ENCODE measurements around the gene ARPC5. TPM values are rescaled to one million over a fixed set of nuclear protein-coding genes. Genes with fewer than 3 reads are reported as not detected.

The ARPC5 gene
- total RNA-seq, 1 donor from 2014 or later, result 123 TPM

DNA sequence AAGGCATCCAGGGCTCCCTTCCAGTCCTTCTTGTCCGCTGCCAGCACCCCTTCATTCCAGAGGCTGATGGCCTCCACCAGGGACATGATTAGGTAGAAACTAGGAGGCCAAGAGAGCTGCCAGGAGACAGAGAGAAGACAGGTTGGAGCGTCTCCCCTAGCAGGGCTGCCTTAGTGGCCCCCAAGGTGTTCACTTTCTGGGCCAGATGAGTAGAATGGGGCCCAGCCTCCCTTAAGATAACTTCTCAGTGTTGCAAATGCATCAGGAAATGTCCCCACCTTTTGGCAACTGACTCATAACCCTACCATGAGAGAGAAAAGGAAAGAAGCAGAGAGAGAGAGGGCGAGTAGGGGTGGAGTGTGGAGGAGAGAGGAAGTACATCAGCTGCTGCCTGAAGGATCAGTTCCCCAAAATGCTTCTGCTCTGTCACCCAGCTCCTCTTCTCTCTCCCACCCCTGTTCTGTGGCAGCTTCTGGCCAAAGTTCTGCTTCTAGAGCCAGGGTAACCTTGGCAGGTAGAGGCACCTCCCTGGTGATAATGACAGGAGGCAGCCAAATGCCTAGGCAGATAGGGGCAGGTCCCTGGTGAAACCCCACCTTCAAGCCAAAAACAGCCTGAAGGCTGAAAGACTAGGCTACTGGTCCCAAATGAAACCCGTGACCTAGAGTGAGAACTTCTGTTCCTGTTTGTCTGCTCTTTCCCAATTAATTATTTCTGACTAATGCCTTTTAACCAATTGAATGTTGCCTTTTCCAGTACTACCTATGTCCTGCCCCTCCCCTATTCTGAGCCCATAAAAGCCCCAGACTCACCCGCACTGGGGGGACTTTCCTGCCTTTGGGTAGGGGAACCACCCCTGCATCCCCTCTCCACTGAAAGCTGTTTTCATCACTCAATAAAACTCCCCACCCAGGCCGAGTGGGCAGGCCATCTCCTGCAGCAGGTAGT lies 45.1 kb downstream of the ARPC5 start, which contains the start of gene NCF2:
Gene NCF2 (minus strand): TSS at position 216 of the 948 bp plus-strand sequence. CDS start 130 bp downstream, at position 86.
- no peak for DNase-seq (ENCODE audit: low spot score in 2 of 2)
- FAIRE-seq, result no peak

DNA sequence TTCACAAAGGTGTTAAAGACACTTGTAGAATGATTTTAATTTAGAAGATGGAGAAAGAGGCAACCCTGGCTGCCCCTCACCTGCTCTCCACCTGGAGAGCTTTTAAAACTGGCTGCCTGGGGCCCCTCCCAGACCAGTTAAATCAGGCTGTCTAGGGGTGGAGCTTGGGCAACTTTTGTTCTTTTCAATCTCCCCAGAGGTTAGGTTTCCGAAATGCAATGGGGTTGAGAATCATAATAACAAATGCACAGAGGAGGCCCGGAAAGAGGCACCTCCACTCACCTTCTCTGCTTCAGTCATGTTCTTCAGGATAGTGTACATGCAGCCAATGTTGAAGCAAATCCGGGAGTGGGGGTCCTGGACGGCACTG lies 45.7 kb downstream of the ARPC5 start:
- no peak for FAIRE-seq
- DNase-seq (ENCODE audit: low spot score in 2 of 2), result no peak

DNA sequence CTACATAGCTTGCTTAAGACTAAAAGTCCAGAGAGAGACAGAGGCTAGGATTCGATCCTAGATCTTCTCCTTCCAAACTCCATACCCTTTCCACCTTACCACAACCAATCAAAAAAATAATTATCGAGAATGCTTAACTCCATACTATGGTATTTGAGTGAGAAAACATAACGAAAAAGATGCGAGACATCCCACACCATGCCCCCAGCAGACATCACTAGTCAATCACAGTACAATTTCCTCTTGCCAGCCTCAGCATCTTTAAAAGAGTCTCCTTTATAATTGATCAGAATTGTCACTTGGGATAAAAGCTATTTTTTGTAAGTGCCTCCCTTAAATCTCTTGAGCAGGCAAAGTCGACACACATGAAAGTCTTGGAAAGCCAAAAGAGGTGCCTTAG lies 46.2 kb downstream of the ARPC5 start:
- no peak for FAIRE-seq

GRCh38 chr1:183588827-183589226 lies 46.8 kb downstream of the ARPC5 start:
- DNase-seq (ENCODE audit: low spot score in 2 of 2) (no peak), FAIRE-seq (no peak)

More for the DNA sequence above, 46.2 kb downstream of the ARPC5 start:
- DNase-seq (ENCODE audit: low spot score in 2 of 2), result no peak

DNA sequence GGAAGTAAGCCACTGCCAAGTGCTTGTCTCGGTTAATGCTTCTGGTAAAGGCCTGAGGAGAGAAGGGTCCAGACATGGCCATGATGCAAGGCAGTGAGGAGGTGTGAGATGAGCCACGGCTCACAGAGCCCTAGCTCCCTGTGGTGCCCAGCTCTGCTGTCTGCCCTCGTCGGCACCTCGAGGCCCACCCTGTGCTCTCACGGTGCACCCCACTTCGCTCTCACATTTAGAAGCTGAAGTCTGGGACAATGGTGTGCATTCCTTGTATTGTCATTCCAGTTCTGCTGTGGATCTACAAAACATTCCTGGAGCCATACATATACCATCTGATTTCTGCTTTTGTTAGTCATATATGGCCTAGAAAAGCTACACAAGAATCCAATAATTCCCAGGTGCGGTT lies 48.7 kb downstream of the ARPC5 start:
- DNase-seq (ENCODE audit: low spot score in 2 of 2) (no peak), FAIRE-seq (no peak)

DNA sequence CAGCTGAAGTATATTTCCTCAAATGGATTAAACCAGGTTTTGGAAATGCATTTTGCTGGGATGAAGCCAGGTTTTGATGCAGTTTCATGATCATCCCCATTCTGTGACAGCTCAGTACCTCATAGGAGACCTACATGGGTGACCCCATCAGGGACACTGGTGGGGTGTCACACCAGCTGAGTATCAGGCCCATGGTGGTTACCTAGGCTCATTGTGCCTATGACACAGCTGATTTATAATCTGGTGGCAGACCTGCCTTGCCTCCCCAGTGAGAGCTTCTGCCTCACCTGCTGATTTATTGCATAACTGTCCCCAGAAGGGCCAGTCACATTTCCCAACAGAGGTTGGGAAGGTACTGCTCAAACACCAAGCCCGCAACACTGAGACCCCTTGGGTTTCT lies 49.1 kb downstream of the ARPC5 start:
- FAIRE-seq (no peak), DNase-seq (ENCODE audit: low spot score in 2 of 2) (no peak)

DNA sequence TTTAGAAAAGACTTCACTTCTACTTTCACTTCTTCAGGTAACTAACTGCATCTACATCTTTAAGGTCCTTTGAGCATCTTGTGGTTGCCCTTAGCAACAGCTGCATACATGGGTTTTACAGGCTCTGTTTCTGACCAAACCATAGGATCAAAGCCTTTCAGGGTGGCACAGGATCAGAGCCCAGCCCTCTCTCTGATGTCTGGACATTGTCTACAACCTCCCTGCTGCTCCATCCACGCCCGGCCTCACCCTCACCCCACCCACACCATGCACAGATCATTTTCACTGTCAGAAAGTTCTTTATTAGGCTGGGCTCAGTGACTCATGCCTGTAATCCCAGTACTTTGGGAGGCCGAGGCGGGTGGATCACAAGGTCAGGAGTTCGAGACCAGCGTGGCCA lies 50.5 kb downstream of the ARPC5 start:
- no peak for DNase-seq (ENCODE audit: low spot score in 2 of 2)
- FAIRE-seq, result no peak

GRCh38 chr1:183584147-183584546 lies 51.4 kb downstream of the ARPC5 start:
- FAIRE-seq (no peak), DNase-seq (ENCODE audit: low spot score in 2 of 2) (no peak)

DNA sequence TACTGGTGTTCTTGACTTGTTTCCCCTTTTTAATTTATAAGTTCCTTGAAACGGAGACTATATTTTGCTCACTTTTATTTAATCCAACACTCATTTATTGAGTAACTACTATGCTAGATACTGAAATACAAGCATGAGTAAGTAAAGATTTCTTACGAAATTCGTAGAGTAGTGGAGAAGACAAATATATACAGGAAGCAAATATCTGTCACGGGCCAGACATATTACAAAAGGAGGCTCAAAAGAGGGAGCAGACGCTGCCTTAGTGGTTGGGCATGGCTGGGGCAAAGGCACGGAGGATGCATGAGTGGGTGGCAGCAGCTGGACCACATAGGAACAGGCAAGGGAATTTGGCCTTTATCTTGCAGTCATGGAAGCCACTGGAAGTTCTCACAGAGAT lies 52.1 kb downstream of the ARPC5 start:
- FAIRE-seq (no peak), DNase-seq (ENCODE audit: low spot score in 2 of 2) (no peak)

DNA sequence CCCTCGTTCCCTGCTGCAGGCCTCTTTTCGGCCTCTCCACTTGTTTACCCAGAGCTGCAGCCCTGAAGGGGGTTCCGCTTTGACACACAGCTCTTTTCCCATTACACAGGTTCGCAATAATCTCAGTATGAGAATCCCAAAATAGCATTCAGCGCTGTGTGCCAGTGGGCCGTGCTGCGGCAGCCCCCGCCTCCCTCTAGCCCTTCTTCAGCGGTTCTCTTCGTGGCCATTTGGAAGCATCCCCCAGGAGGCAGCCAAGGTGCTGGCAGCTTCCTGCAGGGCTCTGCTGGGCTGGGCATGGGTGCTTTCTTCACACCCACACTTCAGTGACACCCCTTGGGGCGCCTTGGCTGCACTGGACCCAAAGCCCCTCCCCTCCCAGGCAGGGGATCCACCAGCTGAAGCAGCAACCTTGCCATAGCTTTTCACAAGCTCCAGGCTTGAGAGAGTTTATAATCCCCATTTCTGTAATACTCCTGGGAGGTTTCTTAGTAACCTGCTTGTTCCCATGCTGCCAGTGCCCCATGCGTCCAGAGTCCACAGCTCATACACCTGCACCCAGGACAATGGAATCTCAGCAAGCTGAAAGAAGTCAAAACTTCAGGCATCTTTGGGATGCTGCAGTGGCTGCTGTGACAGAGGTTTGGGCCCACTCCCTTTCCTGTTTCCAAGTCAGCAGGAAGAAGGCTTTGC lies 53.4 kb downstream of the ARPC5 start:
- no peak for FAIRE-seq
- DNase-seq (ENCODE audit: low spot score in 2 of 2), result no peak

- DNase-seq (ENCODE audit: low spot score in 2 of 2), result peak in 1 of 2 donors; percentile 40
- FAIRE-seq, result no peak
These were observed 55.3 kb downstream of the ARPC5 start for GRCh38 chr1:183580281-183580682.

DNA sequence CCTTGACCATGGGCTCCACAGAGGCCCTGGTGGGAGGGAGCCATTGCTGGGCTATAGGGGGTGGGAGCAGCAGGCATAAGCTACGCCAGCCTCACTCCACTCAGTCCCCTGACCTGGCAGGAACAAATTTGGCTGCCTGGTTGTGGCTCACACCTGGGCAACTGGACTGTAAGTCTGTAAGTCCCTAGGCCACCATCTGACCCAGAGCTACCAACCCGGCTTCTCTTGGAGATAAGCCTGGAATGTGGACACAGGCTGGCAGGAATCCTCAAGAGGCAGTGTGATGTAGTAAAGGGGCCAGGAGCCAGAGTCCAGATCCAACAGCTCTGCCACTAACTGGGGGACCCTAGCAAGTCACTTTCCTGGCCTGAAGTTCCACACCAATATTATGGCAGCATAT lies 56.7 kb downstream of the ARPC5 start:
- FAIRE-seq, result no peak
- no peak for DNase-seq (ENCODE audit: low spot score in 2 of 2)

- no peak for DNase-seq (ENCODE audit: low spot score in 2 of 2)
- FAIRE-seq, result no peak
These were observed 57.6 kb downstream of the ARPC5 start for GRCh38 chr1:183577897-183578465.

DNA sequence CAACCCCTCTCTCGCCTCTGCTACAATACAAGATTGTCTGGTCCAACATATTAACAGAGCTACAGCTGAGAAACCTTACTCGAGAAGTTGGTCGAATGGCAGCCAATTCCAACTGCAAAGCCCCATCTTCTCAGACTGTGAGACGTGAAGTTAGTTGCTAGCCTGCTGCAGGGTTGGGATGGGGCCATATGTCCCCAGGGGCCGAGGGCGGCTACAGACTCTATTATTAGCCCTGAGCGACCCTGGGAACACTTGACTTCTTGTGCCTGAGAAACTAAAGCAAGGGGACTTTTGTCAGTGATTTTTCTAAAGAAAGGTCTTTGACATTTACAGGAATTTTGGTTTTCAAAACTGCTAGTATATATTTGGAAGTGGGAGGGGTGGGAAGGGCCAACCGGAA lies 59.0 kb downstream of the ARPC5 start:
- FAIRE-seq (no peak), DNase-seq (ENCODE audit: low spot score in 2 of 2) (no peak)

GRCh38 chr1:183575606-183576005 lies 60.0 kb downstream of the ARPC5 start:
- no peak for DNase-seq (ENCODE audit: low spot score in 2 of 2)
- FAIRE-seq, result no peak

GRCh38 chr1:183572721-183573120 lies 62.9 kb downstream of the ARPC5 start:
- DNase-seq (ENCODE audit: low spot score in 2 of 2) (no peak), FAIRE-seq (no peak)

- FAIRE-seq (no peak), DNase-seq (ENCODE audit: low spot score in 2 of 2) (no peak)
These were observed 63.8 kb downstream of the ARPC5 start for GRCh38 chr1:183571678-183572268.

Data from frontal cortex (tissue), 4 donors.